Large intestine (tissue), 3 donors: Measurements from ENCODE around the gene HMX1. TPM values are rescaled to one million over a fixed set of nuclear protein-coding genes. Genes with fewer than 3 reads are reported as not detected.

ENCODE experiments used
- DNase-seq, 2 donors: peaks; one replicate each; pipeline versions ENCODE4 v3.0.0 to v3.0.0-alpha.2; 2013
- H3K27ac ChIP-seq: one replicate; pipeline ENCODE4 v1.5.1; 2013; ENCODE audit warnings: low read length
- H3K27me3 ChIP-seq: 2 replicates; pipeline ENCODE4 v1.6.1; 2013; ENCODE audit warnings: low read length; ENCODE audit not compliant: control insufficient read depth, insufficient read depth
- H3K36me3 ChIP-seq: 2 replicates; pipeline ENCODE4 v1.6.1; 2013; ENCODE audit warnings: low read length; ENCODE audit not compliant: control insufficient read depth, insufficient read depth
- H3K4me1 ChIP-seq: one replicate; pipeline ENCODE4 v1.6.1; 2013; ENCODE audit warnings: low read length; ENCODE audit not compliant: control insufficient read depth, insufficient read depth
- H3K4me3 ChIP-seq: one replicate; pipeline ENCODE4 v1.5.1; 2013; ENCODE audit warnings: low read length
- H3K9me3 ChIP-seq: one replicate; pipeline ENCODE4 v1.6.1; 2013; ENCODE audit warnings: mild to moderate bottlenecking, low read depth, low read length, moderate library complexity; ENCODE audit not compliant: control insufficient read depth
- WGBS: methylation state at CpG from one replicate; pipeline ENCODE4 v1.1.5; 2013; ENCODE audit warnings: low lambda C conversion rate; ENCODE audit not compliant: insufficient coverage; 5-methylcytosine and 5-hydroxymethylcytosine counted together
- polyA plus RNA-seq: library from polyadenylated mRNA; unstranded; fragments of 120-200 nt; gene quantifications from one replicate; pipeline ENCODE4 v1.2.1, GENCODE V29; 2013

HMX1 gene
- polyA plus RNA-seq, 1 donor = not detected

- no peak for DNase-seq
- H3K27me3 ChIP-seq = peaks cover 5% of the 10 kb centered on the region
- no CpG with 5 or more reads among the region's 27 CpGs for WGBS
Observed at GRCh38 chr4:8915201-8916200, 43.9 kb upstream of the HMX1 start.

GRCh38 chr4:8914461-8915171 is 43.0 kb upstream of the HMX1 start:
- Histone ChIP-seq H3K4me3 (no peak overlapping the region), H3K27ac (no peak overlapping the region), H3K9me3 (no peaks in the 10 kb centered on the region), H3K4me1 (no peaks in the 10 kb centered on the region), H3K36me3 (no peaks in the 10 kb centered on the region), H3K27me3 (peaks cover 5% of the 10 kb centered on the region)
- no peak for DNase-seq
- WGBS = no CpG with 5 or more reads among the region's 29 CpGs

More at GRCh38 chr4:8915201-8916200, 43.9 kb upstream of the HMX1 start:
- H3K4me1 ChIP-seq = no peaks in the 10 kb centered on the region
- H3K27ac ChIP-seq = no peak overlapping the region
- H3K4me3 ChIP-seq = no peak overlapping the region
- no peaks in the 10 kb centered on the region for H3K9me3 ChIP-seq
- H3K36me3 ChIP-seq = no peaks in the 10 kb centered on the region

- Histone ChIP-seq H3K36me3 (no peaks in the 10 kb centered on the region), H3K4me3 (no peak overlapping the region), H3K9me3 (no peaks in the 10 kb centered on the region), H3K4me1 (no peaks in the 10 kb centered on the region), H3K27me3 (peaks cover 5% of the 10 kb centered on the region), H3K27ac (no peak overlapping the region)
- WGBS = no CpG with 5 or more reads among the region's 15 CpGs
- no peak for DNase-seq
Observed at GRCh38 chr4:8913858-8914460, 42.3 kb upstream of the HMX1 start.

- Histone ChIP-seq H3K27ac (no peak overlapping the region), H3K36me3 (no peaks in the 10 kb centered on the region), H3K9me3 (no peaks in the 10 kb centered on the region), H3K27me3 (peaks cover 7% of the 10 kb centered on the region), H3K4me3 (no peak overlapping the region), H3K4me1 (no peaks in the 10 kb centered on the region)
- no peak for DNase-seq
- 83% methylated on average over 5 of the region's 24 CpGs for WGBS
Observed at GRCh38 chr4:8913121-8913857, 41.6 kb upstream of the HMX1 start.

- H3K9me3 ChIP-seq = no peaks in the 10 kb centered on the region
- H3K4me1 ChIP-seq = no peaks in the 10 kb centered on the region
- no CpG with 5 or more reads among the region's 6 CpGs for WGBS
- no peak for DNase-seq
- no peak overlapping the region for H3K4me3 ChIP-seq
- H3K27me3 ChIP-seq = peaks cover 6% of the 10 kb centered on the region
- H3K36me3 ChIP-seq = no peaks in the 10 kb centered on the region
- no peak overlapping the region for H3K27ac ChIP-seq
Observed at GRCh38 chr4:8912506-8912905, 40.9 kb upstream of the HMX1 start.

GRCh38 chr4:8912089-8912455 is 40.4 kb upstream of the HMX1 start:
- peaks cover 6% of the 10 kb centered on the region for H3K27me3 ChIP-seq
- DNase-seq = no peak
- no CpG with 5 or more reads among the region's 5 CpGs for WGBS
- no peaks in the 10 kb centered on the region for H3K9me3 ChIP-seq
- no peak overlapping the region for H3K4me3 ChIP-seq
- no peak overlapping the region for H3K27ac ChIP-seq
- no peaks in the 10 kb centered on the region for H3K4me1 ChIP-seq
- H3K36me3 ChIP-seq = no peaks in the 10 kb centered on the region

GRCh38 chr4:8911316-8912088 is 39.9 kb upstream of the HMX1 start:
- Histone ChIP-seq H3K36me3 (no peaks in the 10 kb centered on the region), H3K27me3 (peaks cover 6% of the 10 kb centered on the region), H3K4me1 (no peaks in the 10 kb centered on the region), H3K4me3 (no peak overlapping the region), H3K9me3 (no peaks in the 10 kb centered on the region), H3K27ac (no peak overlapping the region)
- no peak for DNase-seq
- no CpG with 5 or more reads among the region's 31 CpGs for WGBS

- DNase-seq = no peak
- peaks cover 6% of the 10 kb centered on the region for H3K27me3 ChIP-seq
- no CpG with 5 or more reads among the region's 15 CpGs for WGBS
- no peaks in the 10 kb centered on the region for H3K4me1 ChIP-seq
- no peaks in the 10 kb centered on the region for H3K36me3 ChIP-seq
- no peak overlapping the region for H3K4me3 ChIP-seq
- H3K27ac ChIP-seq = no peak overlapping the region
- no peaks in the 10 kb centered on the region for H3K9me3 ChIP-seq
Observed at GRCh38 chr4:8910822-8911315, 39.2 kb upstream of the HMX1 start.

- Histone ChIP-seq H3K4me1 (no peaks in the 10 kb centered on the region), H3K36me3 (no peaks in the 10 kb centered on the region), H3K4me3 (no peak overlapping the region), H3K27ac (no peak overlapping the region), H3K9me3 (no peaks in the 10 kb centered on the region), H3K27me3 (peaks cover 6% of the 10 kb centered on the region)
- 60% methylated on average over 1 of the region's 30 CpGs for WGBS
- DNase-seq = no peak
Observed at GRCh38 chr4:8910100-8910821, 38.6 kb upstream of the HMX1 start.
